ENCODE measurements around the gene BRPF1. TPM values are rescaled to one million over a fixed set of nuclear protein-coding genes. Genes with fewer than 3 reads are reported as not detected.

BRPF1 gene
- total RNA-seq, 1 donor from 2014 or later = 27.1 TPM

- TF ChIP-seq, protein P1, sequence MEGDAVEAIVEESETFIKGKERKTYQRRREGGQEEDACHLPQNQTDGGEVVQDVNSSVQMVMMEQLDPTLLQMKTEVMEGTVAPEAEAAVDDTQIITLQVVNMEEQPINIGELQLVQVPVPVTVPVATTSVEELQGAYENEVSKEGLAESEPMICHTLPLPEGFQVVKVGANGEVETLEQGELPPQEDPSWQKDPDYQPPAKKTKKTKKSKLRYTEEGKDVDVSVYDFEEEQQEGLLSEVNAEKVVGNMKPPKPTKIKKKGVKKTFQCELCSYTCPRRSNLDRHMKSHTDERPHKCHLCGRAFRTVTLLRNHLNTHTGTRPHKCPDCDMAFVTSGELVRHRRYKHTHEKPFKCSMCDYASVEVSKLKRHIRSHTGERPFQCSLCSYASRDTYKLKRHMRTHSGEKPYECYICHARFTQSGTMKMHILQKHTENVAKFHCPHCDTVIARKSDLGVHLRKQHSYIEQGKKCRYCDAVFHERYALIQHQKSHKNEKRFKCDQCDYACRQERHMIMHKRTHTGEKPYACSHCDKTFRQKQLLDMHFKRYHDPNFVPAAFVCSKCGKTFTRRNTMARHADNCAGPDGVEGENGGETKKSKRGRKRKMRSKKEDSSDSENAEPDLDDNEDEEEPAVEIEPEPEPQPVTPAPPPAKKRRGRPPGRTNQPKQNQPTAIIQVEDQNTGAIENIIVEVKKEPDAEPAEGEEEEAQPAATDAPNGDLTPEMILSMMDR (IDR thresholded peaks at IDR 0.05; ENCODE audit: unreplicated experiment) = no peak
Measured at GRCh38 chr3:9696480-9697220, 34.9 kb upstream of the BRPF1 start.

GRCh38 chr3:9697892-9698291, 33.6 kb upstream of the BRPF1 start:
- no peaks in the 10 kb centered on the region for H3K9me3 Mint-ChIP-seq
- H3K27ac Mint-ChIP-seq = no peak overlapping the region
- TF ChIP-seq, protein P1 (IDR thresholded peaks at IDR 0.05; ENCODE audit: unreplicated experiment) = no peak
- no peak for DNase-seq (ENCODE audit: low spot score in 2 of 2, unreplicated experiment in 2 of 2)
- peaks cover 22% of the 10 kb centered on the region for H3K36me3 Mint-ChIP-seq
- no peaks in the 10 kb centered on the region for H3K4me1 Mint-ChIP-seq
- H3K4me3 Mint-ChIP-seq = no peak overlapping the region
- H3K27me3 Mint-ChIP-seq (ENCODE audit: low read depth) = peaks cover 8% of the 10 kb centered on the region

More at GRCh38 chr3:9696480-9697220, 34.9 kb upstream of the BRPF1 start:
- DNase-seq (ENCODE audit: low spot score in 2 of 2, unreplicated experiment in 2 of 2) = no peak
- peaks cover 16% of the 10 kb centered on the region for H3K36me3 Mint-ChIP-seq
- peaks cover 3% of the 10 kb centered on the region for H3K4me1 Mint-ChIP-seq
- H3K27ac Mint-ChIP-seq = no peak overlapping the region
- H3K4me3 Mint-ChIP-seq = no peak overlapping the region
- H3K27me3 Mint-ChIP-seq (ENCODE audit: low read depth) = no peaks in the 10 kb centered on the region
- H3K9me3 Mint-ChIP-seq = no peaks in the 10 kb centered on the region

- peaks cover 12% of the 10 kb centered on the region for H3K27me3 Mint-ChIP-seq (ENCODE audit: low read depth)
- H3K9me3 Mint-ChIP-seq = no peaks in the 10 kb centered on the region
- no peak for DNase-seq (ENCODE audit: low spot score in 2 of 2, unreplicated experiment in 2 of 2)
- H3K36me3 Mint-ChIP-seq = peaks cover 24% of the 10 kb centered on the region
- H3K4me3 Mint-ChIP-seq = no peak overlapping the region
- H3K4me1 Mint-ChIP-seq = no peaks in the 10 kb centered on the region
- TF ChIP-seq, protein P1 (IDR thresholded peaks at IDR 0.05; ENCODE audit: unreplicated experiment) = no peak
- no peak overlapping the region for H3K27ac Mint-ChIP-seq
Measured at GRCh38 chr3:9698293-9698692, 33.2 kb upstream of the BRPF1 start.

- Mint-ChIP-seq H3K9me3 (no peaks in the 10 kb centered on the region), H3K36me3 (peaks cover 21% of the 10 kb centered on the region), H3K27ac (no peak overlapping the region), H3K4me3 (no peak overlapping the region), H3K27me3 (ENCODE audit: low read depth) (peaks cover 31% of the 10 kb centered on the region), H3K4me1 (peaks cover 8% of the 10 kb centered on the region)
- TF ChIP-seq, protein P1 (IDR thresholded peaks at IDR 0.05; ENCODE audit: unreplicated experiment) = no peak
- DNase-seq (ENCODE audit: low spot score in 2 of 2, unreplicated experiment in 2 of 2) = no peak
Measured at GRCh38 chr3:9700536-9700935, 31.0 kb upstream of the BRPF1 start.

- no peak for DNase-seq (ENCODE audit: low spot score in 2 of 2, unreplicated experiment in 2 of 2)
- Mint-ChIP-seq H3K9me3 (no peaks in the 10 kb centered on the region), H3K4me3 (no peak overlapping the region), H3K36me3 (peaks cover 21% of the 10 kb centered on the region), H3K27me3 (ENCODE audit: low read depth) (peaks cover 36% of the 10 kb centered on the region), H3K4me1 (peaks cover 8% of the 10 kb centered on the region), H3K27ac (no peak overlapping the region)
- TF ChIP-seq, protein P1 (IDR thresholded peaks at IDR 0.05; ENCODE audit: unreplicated experiment) = no peak
Measured at GRCh38 chr3:9701006-9701405, 30.5 kb upstream of the BRPF1 start.
